HUES6 (cell line): Measurements from ENCODE around the gene EAPP.
"Not testable (repeated sequence)": the region's sequence is repeated elsewhere in the genome, so short reads cannot be mapped to it uniquely, and the experiment has no call there.

Experiments used
- H3K27ac ChIP-seq: 2 replicates; pipeline ENCODE4 v1.7.0; 2013; ENCODE audit warnings: low read depth, mild to moderate bottlenecking, low read length, inconsistent platforms
- H3K27me3 ChIP-seq: 2 replicates; pipeline ENCODE4 v1.6.1; 2013; ENCODE audit warnings: low read length; ENCODE audit not compliant: control insufficient read depth, insufficient read depth
- H3K36me3 ChIP-seq: 2 replicates; pipeline ENCODE4 v1.6.1; 2013; ENCODE audit warnings: low read length; ENCODE audit not compliant: control insufficient read depth, insufficient read depth
- H3K4me1 ChIP-seq: 2 replicates; pipeline ENCODE4 v1.6.1; 2013; ENCODE audit warnings: low read length; ENCODE audit not compliant: control insufficient read depth, insufficient read depth
- H3K4me3 ChIP-seq: 2 replicates; pipeline ENCODE4 v1.5.1; 2013; ENCODE audit warnings: low read depth, low read length
- H3K9ac ChIP-seq: one replicate; pipeline ENCODE4 v1.6.1; 2013; ENCODE audit warnings: mild to moderate bottlenecking, low read length
- H3K9me3 ChIP-seq: 2 replicates; pipeline ENCODE4 v1.6.1; 2013; ENCODE audit warnings: low read depth, low read length; ENCODE audit not compliant: control insufficient read depth, insufficient read depth

Gene EAPP

GRCh38 chr14:34537677-34538009 lies 1.9 kb downstream of the EAPP start:
- H3K4me1 ChIP-seq = peaks cover 4% of the 10 kb centered on the region
- H3K36me3 ChIP-seq = peaks cover 23% of the 10 kb centered on the region
- H3K27ac ChIP-seq = no peak overlapping the region
- H3K9ac ChIP-seq = no peak overlapping the region
- H3K9me3 ChIP-seq = no peaks in the 10 kb centered on the region
- H3K27me3 ChIP-seq = no peaks in the 10 kb centered on the region
- no peak overlapping the region for H3K4me3 ChIP-seq

- Histone ChIP-seq H3K9me3 (no peaks in the 10 kb centered on the region), H3K4me1 (peaks cover 4% of the 10 kb centered on the region), H3K9ac (no peak overlapping the region), H3K27ac (no peak overlapping the region), H3K27me3 (no peaks in the 10 kb centered on the region), H3K4me3 (no peak overlapping the region), H3K36me3 (peaks cover 27% of the 10 kb centered on the region)
Observed at GRCh38 chr14:34536951-34537676, 2.4 kb downstream of the EAPP start.

- H3K36me3 ChIP-seq = peaks cover 67% of the 10 kb centered on the region
- no peaks in the 10 kb centered on the region for H3K27me3 ChIP-seq
- H3K27ac ChIP-seq = no peak overlapping the region
- H3K4me1 ChIP-seq = no peaks in the 10 kb centered on the region
- H3K4me3 ChIP-seq = no peak overlapping the region
- H3K9ac ChIP-seq = no peak overlapping the region
- H3K9me3 ChIP-seq = no peaks in the 10 kb centered on the region
Observed at GRCh38 chr14:34527591-34527990, 11.9 kb downstream of the EAPP start.

GRCh38 chr14:34524216-34524615 lies 15.3 kb downstream of the EAPP start:
- H3K9ac ChIP-seq, H3K27ac ChIP-seq, H3K27me3 ChIP-seq, H3K4me3 ChIP-seq, H3K4me1 ChIP-seq, H3K9me3 ChIP-seq: not testable (repeated sequence)
- peaks cover 60% of the 10 kb centered on the region for H3K36me3 ChIP-seq

GRCh38 chr14:34522496-34522895 lies 17.0 kb downstream of the EAPP start:
- H3K9me3 ChIP-seq = no peaks in the 10 kb centered on the region

GRCh38 chr14:34521071-34521470 lies 18.4 kb downstream of the EAPP start:
- H3K9me3 ChIP-seq, H3K4me1 ChIP-seq, H3K4me3 ChIP-seq, H3K9ac ChIP-seq, H3K27ac ChIP-seq, H3K27me3 ChIP-seq: not testable (repeated sequence)
- peaks cover 51% of the 10 kb centered on the region for H3K36me3 ChIP-seq

More at GRCh38 chr14:34522496-34522895, 17.0 kb downstream of the EAPP start:
- Histone ChIP-seq H3K36me3 (peaks cover 60% of the 10 kb centered on the region), H3K27me3 (no peaks in the 10 kb centered on the region), H3K4me3 (no peak overlapping the region), H3K9ac (no peak overlapping the region), H3K27ac (no peak overlapping the region), H3K4me1 (no peaks in the 10 kb centered on the region)

- not testable (repeated sequence) for H3K27me3 ChIP-seq, H3K9ac ChIP-seq, H3K4me3 ChIP-seq, H3K9me3 ChIP-seq, H3K4me1 ChIP-seq, H3K27ac ChIP-seq
- peaks cover 55% of the 10 kb centered on the region for H3K36me3 ChIP-seq
Observed at GRCh38 chr14:34520304-34520970, 19.1 kb downstream of the EAPP start.

GRCh38 chr14:34507884-34508283 lies 31.6 kb downstream of the EAPP start:
- Histone ChIP-seq H3K4me1 (peaks cover 4% of the 10 kb centered on the region), H3K27me3 (no peaks in the 10 kb centered on the region), H3K36me3 (no peaks in the 10 kb centered on the region), H3K27ac (no peak overlapping the region), H3K4me3 (no peak overlapping the region), H3K9me3 (no peaks in the 10 kb centered on the region), H3K9ac (no peak overlapping the region)

GRCh38 chr14:34507459-34507858 lies 32.0 kb downstream of the EAPP start:
- H3K4me1 ChIP-seq = peaks cover 9% of the 10 kb centered on the region
- H3K4me3 ChIP-seq = no peak overlapping the region
- no peak overlapping the region for H3K27ac ChIP-seq
- no peaks in the 10 kb centered on the region for H3K27me3 ChIP-seq
- no peak overlapping the region for H3K9ac ChIP-seq
- no peaks in the 10 kb centered on the region for H3K36me3 ChIP-seq
- H3K9me3 ChIP-seq = no peaks in the 10 kb centered on the region

GRCh38 chr14:34505124-34505491 lies 34.4 kb downstream of the EAPP start:
- H3K9me3 ChIP-seq, H3K36me3 ChIP-seq, H3K9ac ChIP-seq, H3K4me3 ChIP-seq, H3K27me3 ChIP-seq, H3K27ac ChIP-seq: not testable (repeated sequence)
- H3K4me1 ChIP-seq = peaks cover 12% of the 10 kb centered on the region

GRCh38 chr14:34504027-34504426 lies 35.5 kb downstream of the EAPP start:
- H3K27ac ChIP-seq, H3K4me3 ChIP-seq, H3K27me3 ChIP-seq, H3K9me3 ChIP-seq, H3K9ac ChIP-seq, H3K36me3 ChIP-seq: not testable (repeated sequence)
- H3K4me1 ChIP-seq = peaks cover 12% of the 10 kb centered on the region
